Progenitor cell of endocrine pancreas (in vitro differentiated cells): ENCODE data around the gene FMN2. TPM values are rescaled to one million over a fixed set of nuclear protein-coding genes. Genes with fewer than 3 reads are reported as not detected.

Experiments
- DNase-seq: peaks from one replicate; pipeline ENCODE4 v3.0.0; 2021; ENCODE audit warnings: low spot score; ENCODE audit not compliant: unreplicated experiment
- H3K27ac Mint-ChIP-seq: 2 replicates; pipeline ENCODE4 v1.8.0; 2021; ENCODE audit warnings: mild to moderate bottlenecking, moderate library complexity, mixed read lengths
- H3K27me3 Mint-ChIP-seq: 2 replicates; pipeline ENCODE4 v1.8.0; 2021; ENCODE audit warnings: mixed read lengths
- H3K36me3 Mint-ChIP-seq: 2 replicates; pipeline ENCODE4 v1.8.0; 2022; ENCODE audit warnings: mixed read lengths; ENCODE audit not compliant: insufficient read depth
- H3K4me1 Mint-ChIP-seq: 2 replicates; pipeline ENCODE4 v1.8.0; 2021; ENCODE audit warnings: low read depth, mixed read lengths
- H3K4me3 Mint-ChIP-seq: 2 replicates; pipeline ENCODE4 v1.8.0; 2021; ENCODE audit warnings: low read depth, mild to moderate bottlenecking, moderate library complexity, mixed read lengths
- H3K9me3 Mint-ChIP-seq: 2 replicates; pipeline ENCODE4 v1.8.0; 2021; ENCODE audit warnings: low read depth, mixed read lengths
- total RNA-seq: library from RNA; stranded (reverse); gene quantifications from 2 replicates; pipeline ENCODE4 v1.2.1, GENCODE V29; 2021
- TF ChIP-seq, protein P1 (sequence below): fragments of 200-600 bp; sonication (generic); IDR thresholded peaks from one replicate; pipeline ENCODE4 v1.5.0; 2021; ENCODE audit warnings: antibody characterized with exemption, mild to moderate bottlenecking; ENCODE audit not compliant: unreplicated experiment

Gene FMN2
- total RNA-seq, 1 donor from 2014 or later, result 3.2 TPM

DNA sequence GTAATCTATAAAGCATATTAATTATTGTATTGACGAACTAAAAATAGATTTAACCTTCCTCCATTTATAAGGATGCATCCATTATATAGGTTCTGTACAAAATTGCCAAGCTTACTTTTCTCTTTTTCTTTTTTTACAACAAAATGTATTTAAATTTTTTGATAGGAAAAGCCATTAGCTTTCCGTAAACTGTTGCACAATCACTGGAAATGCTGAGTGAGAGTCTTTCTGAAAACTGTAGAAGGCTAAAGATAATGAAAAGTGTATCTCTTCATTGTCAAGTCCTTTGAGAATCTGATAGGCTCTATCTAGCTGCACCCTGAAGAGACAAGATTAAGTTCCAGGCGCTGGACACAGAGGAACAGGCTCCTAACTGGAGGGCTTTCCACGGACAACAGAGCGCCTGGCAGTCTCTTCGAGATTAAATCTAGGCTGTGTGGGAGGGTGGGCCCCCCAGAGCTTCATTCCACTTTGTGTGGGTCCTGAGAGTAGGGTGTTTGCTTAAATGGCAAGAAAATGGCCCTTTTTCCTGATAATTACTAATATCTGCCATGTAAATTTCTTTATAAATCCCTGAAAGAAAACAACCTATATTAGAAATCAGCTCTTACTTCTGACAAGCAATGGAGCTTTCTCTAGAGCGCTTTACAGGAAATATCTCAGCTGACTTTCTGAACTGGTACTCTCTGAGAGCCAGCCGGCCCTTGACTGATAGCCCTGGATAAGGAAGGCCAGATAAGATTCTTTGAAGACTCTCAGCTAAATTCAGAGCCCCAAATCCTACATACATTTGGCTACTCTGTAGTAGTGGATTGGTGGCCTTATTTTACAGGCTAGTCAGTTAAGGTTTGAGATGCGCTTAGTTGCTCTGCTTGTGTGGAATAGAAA is 108.3 kb downstream of the FMN2 start:
- H3K27ac Mint-ChIP-seq, result no peak overlapping the region
- H3K4me3 Mint-ChIP-seq, result no peak overlapping the region
- H3K4me1 Mint-ChIP-seq, result peaks cover 8% of the 10 kb centered on the region
- no peak for DNase-seq
- peaks cover 6% of the 10 kb centered on the region for H3K36me3 Mint-ChIP-seq
- peaks cover 15% of the 10 kb centered on the region for H3K9me3 Mint-ChIP-seq
- TF ChIP-seq, protein P1, sequence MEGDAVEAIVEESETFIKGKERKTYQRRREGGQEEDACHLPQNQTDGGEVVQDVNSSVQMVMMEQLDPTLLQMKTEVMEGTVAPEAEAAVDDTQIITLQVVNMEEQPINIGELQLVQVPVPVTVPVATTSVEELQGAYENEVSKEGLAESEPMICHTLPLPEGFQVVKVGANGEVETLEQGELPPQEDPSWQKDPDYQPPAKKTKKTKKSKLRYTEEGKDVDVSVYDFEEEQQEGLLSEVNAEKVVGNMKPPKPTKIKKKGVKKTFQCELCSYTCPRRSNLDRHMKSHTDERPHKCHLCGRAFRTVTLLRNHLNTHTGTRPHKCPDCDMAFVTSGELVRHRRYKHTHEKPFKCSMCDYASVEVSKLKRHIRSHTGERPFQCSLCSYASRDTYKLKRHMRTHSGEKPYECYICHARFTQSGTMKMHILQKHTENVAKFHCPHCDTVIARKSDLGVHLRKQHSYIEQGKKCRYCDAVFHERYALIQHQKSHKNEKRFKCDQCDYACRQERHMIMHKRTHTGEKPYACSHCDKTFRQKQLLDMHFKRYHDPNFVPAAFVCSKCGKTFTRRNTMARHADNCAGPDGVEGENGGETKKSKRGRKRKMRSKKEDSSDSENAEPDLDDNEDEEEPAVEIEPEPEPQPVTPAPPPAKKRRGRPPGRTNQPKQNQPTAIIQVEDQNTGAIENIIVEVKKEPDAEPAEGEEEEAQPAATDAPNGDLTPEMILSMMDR, result no peak
- H3K27me3 Mint-ChIP-seq, result peaks cover 21% of the 10 kb centered on the region

DNA sequence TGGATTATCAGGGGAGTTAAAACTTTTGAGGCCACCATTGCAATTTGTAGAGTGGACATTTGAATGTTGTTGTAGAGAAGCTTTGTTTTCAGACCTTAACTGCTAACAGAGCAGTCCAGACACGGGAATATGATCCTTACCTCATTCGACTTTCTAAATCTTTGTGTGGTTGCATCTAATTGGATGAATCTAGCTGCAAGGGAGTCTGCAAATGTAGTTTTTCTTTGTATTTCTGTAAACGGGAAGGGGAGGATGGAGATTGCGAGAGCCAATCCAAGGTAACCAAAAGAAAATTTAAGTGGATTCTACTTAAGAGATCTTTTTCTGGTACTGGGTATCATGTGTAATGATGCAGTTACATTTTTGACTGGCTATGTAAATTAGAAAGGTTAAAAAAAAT is 110.2 kb downstream of the FMN2 start:
- Mint-ChIP-seq H3K9me3 (peaks cover 15% of the 10 kb centered on the region), H3K27ac (no peak overlapping the region), H3K4me3 (no peak overlapping the region), H3K36me3 (peaks cover 6% of the 10 kb centered on the region), H3K4me1 (peaks cover 8% of the 10 kb centered on the region), H3K27me3 (peaks cover 14% of the 10 kb centered on the region)
- TF ChIP-seq, protein P1, result no peak
- DNase-seq, result no peak

DNA sequence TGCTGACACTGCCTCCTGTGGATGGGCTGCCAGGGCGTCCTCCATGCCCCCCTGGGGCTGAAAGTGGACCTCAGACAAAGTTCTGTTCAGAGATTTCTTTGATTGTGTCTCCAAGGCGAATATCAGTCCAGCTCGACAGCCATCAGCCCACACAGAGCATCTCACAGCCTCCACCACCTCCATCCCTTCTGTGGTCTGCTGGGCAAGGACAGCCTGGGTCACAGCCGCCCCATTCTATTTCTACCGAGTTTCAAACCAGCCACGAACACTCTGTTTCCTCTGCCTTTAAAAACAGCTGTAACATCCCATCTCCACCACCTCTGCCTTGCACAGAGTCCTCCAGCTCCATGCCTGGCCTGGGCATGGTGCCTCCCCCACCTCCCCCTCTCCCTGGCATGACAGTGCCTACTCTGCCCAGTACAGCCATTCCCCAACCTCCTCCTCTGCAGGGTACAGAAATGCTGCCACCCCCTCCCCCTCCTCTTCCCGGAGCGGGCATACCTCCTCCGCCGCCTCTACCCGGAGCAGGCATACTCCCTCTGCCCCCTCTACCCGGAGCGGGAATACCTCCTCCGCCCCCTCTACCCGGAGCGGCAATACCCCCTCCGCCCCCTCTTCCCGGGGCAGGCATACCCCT is 115.5 kb downstream of the FMN2 start:
- TF ChIP-seq, protein P1, result no peak
- Mint-ChIP-seq H3K4me3 (no peak overlapping the region), H3K27ac (no peak overlapping the region), H3K4me1 (no peaks in the 10 kb centered on the region), H3K27me3 (no peaks in the 10 kb centered on the region), H3K9me3 (peaks cover 6% of the 10 kb centered on the region), H3K36me3 (no peaks in the 10 kb centered on the region)
- DNase-seq, result no peak

DNA sequence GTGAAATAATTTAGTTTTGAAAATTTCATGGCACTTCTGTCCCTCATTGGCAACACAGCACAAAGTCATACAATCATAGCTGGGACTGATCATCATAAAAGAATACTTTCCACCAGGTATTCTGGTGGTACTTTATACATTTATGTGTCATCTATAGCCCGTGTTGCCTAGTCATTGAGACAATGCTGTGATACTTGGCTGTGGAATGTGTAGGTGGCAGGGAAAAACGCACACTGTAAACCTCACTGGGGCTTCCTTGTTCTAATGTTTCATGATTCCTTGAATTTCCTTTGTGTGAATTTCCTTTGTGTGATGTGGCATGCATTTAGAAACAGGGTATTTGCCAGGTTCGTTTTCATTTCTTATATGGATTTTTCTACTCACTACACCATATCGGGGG is 118.3 kb downstream of the FMN2 start:
- Mint-ChIP-seq H3K4me3 (no peak overlapping the region), H3K36me3 (no peaks in the 10 kb centered on the region), H3K4me1 (no peaks in the 10 kb centered on the region), H3K9me3 (no peaks in the 10 kb centered on the region), H3K27ac (no peak overlapping the region), H3K27me3 (no peaks in the 10 kb centered on the region)
- TF ChIP-seq, protein P1, result no peak
- DNase-seq, result no peak

DNA sequence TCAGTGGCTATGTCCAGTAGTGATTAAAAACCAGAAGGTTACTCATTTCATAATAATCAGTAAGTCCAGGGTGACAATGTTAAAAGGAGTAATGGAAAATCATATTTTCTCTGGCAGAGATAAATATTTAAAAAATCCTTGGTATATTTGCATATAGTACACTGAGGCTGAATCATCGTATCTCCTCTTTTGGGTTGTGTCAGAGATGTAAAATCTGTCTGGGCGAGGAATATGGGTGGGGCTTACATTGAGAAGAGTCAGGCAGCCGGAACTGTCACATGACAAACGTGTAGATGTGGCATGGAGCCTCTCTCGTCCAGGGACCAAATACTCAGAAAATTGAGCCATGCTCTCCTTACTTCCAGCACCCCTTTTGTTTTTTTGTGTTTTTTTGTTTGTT is 120.9 kb downstream of the FMN2 start:
- Mint-ChIP-seq H3K27me3 (no peaks in the 10 kb centered on the region), H3K27ac (no peak overlapping the region), H3K4me1 (no peaks in the 10 kb centered on the region), H3K9me3 (no peaks in the 10 kb centered on the region), H3K4me3 (no peak overlapping the region), H3K36me3 (no peaks in the 10 kb centered on the region)
- TF ChIP-seq, protein P1, result no peak
- no peak for DNase-seq
